Measurements from ENCODE around the gene ATP6V0A4. TPM values are rescaled to one million over a fixed set of nuclear protein-coding genes. Genes with fewer than 3 reads are reported as not detected.
A peak's percentile ranks its signal among the peaks of the same experiment; 100 is the strongest.

The ATP6V0A4 gene
- under 0.01 TPM in 1 of 2 replicates, not detected in the other for total RNA-seq

DNA sequence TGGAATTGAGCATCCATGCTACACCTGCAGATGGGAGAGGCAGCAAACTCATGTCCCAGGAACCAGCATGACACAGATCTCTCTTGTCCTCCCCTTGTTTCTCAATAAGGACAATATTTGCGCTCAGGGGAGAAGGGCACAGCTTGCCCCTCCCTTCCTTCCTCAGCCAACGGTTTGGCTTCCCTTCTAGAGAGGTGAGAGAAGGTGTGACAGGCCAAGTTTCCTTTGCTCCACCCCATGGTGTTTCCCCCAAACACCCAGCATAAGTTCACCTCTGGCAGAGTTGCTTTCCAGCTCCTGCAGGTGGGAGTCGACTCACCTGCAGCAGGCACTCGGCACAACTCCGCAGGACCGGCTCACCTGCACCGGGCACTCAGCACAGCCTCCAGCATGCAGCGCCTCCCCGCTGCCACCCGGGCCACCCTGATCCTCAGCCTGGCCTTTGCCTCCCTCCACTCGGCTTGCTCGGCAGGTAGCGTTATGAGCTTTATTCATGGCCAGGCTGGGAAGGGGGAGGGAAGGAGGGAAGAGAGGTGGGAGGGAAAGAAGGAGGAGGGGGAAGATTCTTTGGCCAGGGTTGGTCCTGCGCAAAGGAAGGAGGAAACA is at the start of gene ATP6V0A4, which contains the start of gene TMEM213:
Gene ATP6V0A4 (minus strand): TSS at position 482 of the 606 bp plus-strand sequence. CDS start 26,949 bp downstream, outside the sequence.
Gene TMEM213 (plus strand): TSS at position 280 of the 606 bp plus-strand sequence. CDS start 111 bp downstream, at position 391.
- TF ChIP-seq, protein P1, sequence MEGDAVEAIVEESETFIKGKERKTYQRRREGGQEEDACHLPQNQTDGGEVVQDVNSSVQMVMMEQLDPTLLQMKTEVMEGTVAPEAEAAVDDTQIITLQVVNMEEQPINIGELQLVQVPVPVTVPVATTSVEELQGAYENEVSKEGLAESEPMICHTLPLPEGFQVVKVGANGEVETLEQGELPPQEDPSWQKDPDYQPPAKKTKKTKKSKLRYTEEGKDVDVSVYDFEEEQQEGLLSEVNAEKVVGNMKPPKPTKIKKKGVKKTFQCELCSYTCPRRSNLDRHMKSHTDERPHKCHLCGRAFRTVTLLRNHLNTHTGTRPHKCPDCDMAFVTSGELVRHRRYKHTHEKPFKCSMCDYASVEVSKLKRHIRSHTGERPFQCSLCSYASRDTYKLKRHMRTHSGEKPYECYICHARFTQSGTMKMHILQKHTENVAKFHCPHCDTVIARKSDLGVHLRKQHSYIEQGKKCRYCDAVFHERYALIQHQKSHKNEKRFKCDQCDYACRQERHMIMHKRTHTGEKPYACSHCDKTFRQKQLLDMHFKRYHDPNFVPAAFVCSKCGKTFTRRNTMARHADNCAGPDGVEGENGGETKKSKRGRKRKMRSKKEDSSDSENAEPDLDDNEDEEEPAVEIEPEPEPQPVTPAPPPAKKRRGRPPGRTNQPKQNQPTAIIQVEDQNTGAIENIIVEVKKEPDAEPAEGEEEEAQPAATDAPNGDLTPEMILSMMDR (IDR thresholded peaks at IDR 0.05; ENCODE audit: insufficient read depth, low read depth, low read length), result no peak
- no peak for DNase-seq (ENCODE audit: low read depth)
- no peak within 1 kb of the TSS for H3K4me3 ChIP-seq (ENCODE audit: low read depth, low read length)

DNA sequence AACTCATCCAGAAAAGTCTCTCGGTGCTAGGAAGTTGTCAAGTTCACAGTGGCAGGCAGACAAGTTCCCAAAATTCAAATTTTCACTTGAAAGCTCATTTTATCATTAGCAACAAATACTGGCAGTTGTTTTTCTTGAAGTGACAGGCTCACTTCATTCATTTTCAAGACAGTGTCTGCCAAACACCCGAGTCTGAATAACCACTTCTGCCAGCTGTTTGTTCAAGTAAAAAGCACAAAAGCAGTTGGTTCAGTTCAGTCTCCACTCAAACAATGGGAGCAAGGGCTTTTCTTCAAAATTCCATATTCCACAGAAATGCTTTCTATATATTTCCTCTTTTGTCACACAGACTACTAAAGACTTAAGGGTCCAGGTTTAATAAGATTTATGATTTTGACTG is 47.7 kb upstream of the ATP6V0A4 start:
- DNase-seq (ENCODE audit: low read depth), result no peak
- TF ChIP-seq, protein P1 (IDR thresholded peaks at IDR 0.05; ENCODE audit: insufficient read depth, low read depth, low read length), result no peak
- no peak overlapping the region for H3K4me3 ChIP-seq (ENCODE audit: low read depth, low read length)

DNA sequence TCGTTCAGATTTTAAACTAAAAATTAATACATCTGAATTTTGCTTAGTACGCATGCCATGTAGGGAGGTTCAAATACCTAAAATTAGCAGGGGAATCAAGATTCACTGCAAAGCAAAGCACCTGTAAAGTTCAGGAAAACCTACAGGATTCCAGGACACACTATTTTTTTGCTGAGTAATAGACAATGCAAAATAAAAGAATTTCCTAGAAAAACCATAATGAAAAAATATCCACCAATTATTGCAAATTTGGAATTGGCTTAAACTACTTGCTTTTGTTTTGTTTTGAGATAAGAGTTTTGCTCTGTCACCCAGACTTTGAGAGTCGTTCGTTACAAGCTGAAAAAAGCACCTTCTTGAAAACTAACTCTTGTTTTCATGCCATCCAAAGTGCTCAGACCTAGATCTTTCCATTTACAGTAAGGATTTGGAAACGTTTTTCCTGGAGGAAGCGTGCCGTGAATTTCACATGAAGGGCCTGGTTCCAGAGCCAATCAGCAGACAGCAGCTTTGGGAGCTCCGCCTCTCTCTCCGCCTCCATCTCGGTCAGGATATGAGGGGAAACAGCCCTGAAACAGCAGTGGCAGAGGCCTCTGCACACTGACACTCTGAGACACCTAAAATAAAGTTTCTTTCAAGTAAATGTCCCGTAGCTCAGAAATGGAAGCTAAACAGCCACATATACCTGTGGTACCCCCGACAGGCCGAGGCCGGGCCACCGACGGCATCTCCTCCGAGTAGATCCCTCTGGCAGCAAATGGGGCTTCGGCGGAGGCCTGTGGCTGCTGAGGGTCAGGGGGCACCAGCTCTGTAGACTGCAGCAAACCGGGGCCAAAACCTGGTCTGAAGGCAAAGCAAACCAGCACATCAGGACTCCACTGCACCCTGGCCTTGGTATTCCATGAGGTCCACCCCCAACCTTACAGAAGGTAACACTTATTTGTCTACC is 45.9 kb upstream of the ATP6V0A4 start:
- no peak overlapping the region for H3K4me3 ChIP-seq (ENCODE audit: low read depth, low read length)
- TF ChIP-seq, protein P1 (IDR thresholded peaks at IDR 0.05; ENCODE audit: insufficient read depth, low read depth, low read length), result no peak
- DNase-seq (ENCODE audit: low read depth), result no peak

DNA sequence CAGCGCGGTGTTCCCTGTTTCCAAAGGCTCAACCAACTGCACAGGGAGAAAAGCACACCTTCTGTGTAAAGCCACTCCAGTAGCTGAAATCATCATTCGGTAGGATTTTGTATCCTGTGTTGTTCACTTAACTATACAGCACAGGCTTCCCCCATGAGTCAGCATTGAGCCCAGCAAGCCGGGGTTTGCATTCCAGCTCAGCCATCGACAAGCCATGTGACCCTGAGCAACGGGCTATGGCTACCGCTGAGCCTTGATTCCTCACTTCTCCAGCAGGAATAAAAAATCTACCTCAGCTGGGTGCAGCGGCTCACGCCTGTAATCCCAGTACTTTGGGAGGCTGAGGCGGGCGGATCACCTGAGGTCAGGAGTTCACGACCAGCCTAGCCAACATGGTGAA is 44.1 kb upstream of the ATP6V0A4 start:
- DNase-seq (ENCODE audit: low read depth), result peak; percentile 71
- TF ChIP-seq, protein P1 (IDR thresholded peaks at IDR 0.05; ENCODE audit: insufficient read depth, low read depth, low read length), result no peak
- no peak overlapping the region for H3K4me3 ChIP-seq (ENCODE audit: low read depth, low read length)

DNA sequence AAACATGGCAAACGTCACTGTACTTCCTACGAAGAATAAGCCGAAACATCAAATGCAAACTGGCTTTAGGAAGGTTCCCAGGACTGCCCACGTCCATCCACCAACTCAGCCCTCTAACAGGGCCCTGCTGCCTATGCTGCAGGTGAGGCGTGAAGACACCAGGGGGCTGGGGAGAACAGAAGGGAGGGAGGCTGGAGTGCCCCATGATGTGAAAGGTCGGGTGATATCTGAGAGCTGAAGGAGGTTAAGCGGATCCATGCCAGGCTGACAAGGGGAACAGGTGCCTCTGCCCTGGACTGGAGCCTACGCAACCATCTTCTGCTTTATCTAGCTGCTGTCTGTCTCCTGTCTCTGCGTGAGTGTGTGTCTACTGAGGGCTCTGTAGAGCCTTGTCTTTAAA is 40.2 kb upstream of the ATP6V0A4 start:
- TF ChIP-seq, protein P1 (IDR thresholded peaks at IDR 0.05; ENCODE audit: insufficient read depth, low read depth, low read length), result no peak
- no peak for DNase-seq (ENCODE audit: low read depth)
- no peak overlapping the region for H3K4me3 ChIP-seq (ENCODE audit: low read depth, low read length)

- no peak for DNase-seq (ENCODE audit: low read depth)
- no peak overlapping the region for H3K4me3 ChIP-seq (ENCODE audit: low read depth, low read length)
- TF ChIP-seq, protein P1 (IDR thresholded peaks at IDR 0.05; ENCODE audit: insufficient read depth, low read depth, low read length), result no peak
These were observed 39.6 kb upstream of the ATP6V0A4 start for GRCh38 chr7:138837627-138838026.
